H1 (cell line): ENCODE data around the gene PIEZO1. TPM values are rescaled to one million over a fixed set of nuclear protein-coding genes. Genes with fewer than 3 reads are reported as not detected.

Experiments used
- CTCF ChIA-PET: fragments of 300-600 bp; sonication (Branson Sonifier 250); formaldehyde crosslinking; loops from one replicate; lab custom pipeline; 2021; ENCODE audit not compliant: partially characterized antibody; lab: Charles Lee
- POLR2A ChIA-PET: fragments of 300-600 bp; sonication (Branson Sonifier 250); formaldehyde crosslinking; loops from one replicate; lab custom pipeline; 2021; ENCODE audit warnings: inconsistent platforms; ENCODE audit not compliant: partially characterized antibody; lab: Charles Lee
- DNase-seq, 2 experiments: peaks; one replicate each; pipeline versions ENCODE4 v3.0.0 to v3.0.0-alpha.2; 2010 to 2022; ENCODE audit warnings: low spot score in 2 of 2, low read depth in 1 of 2, mixed read lengths in 1 of 2
- FAIRE-seq: peaks from 2 replicates; lab custom pipeline; 2011; peaks lifted over from hg19 to GRCh38; lab: Jason Lieb, UNC
- H2AFZ ChIP-seq: 2 replicates; pipeline ENCODE4 v1.8.1; 2012; ENCODE audit warnings: low read length, inconsistent platforms
- H2AK5ac ChIP-seq: 2 replicates; pipeline ENCODE4 v1.6.1; 2013; ENCODE audit warnings: low read depth, low read length
- H2BK120ac ChIP-seq: replicated peaks from 2 replicates; pipeline ENCODE3; 2013; ENCODE audit warnings: low read depth, low read length, inconsistent platforms
- H2BK12ac ChIP-seq: 2 replicates; pipeline ENCODE4 v1.6.1; 2013; ENCODE audit warnings: low read depth, low read length
- H2BK15ac ChIP-seq: 2 replicates; pipeline ENCODE4 v1.6.1; 2013; ENCODE audit warnings: low read length
- H2BK20ac ChIP-seq: 2 replicates; pipeline ENCODE4 v1.6.1; 2013; ENCODE audit warnings: low read length
- H2BK5ac ChIP-seq: 2 replicates; pipeline ENCODE4 v1.6.1; 2013; ENCODE audit warnings: low read depth, low read length
- H3K14ac ChIP-seq: 2 replicates; pipeline ENCODE4 v1.6.1; 2013; ENCODE audit warnings: inconsistent platforms; ENCODE audit not compliant: insufficient read length
- H3K18ac ChIP-seq: 2 replicates; pipeline ENCODE4 v1.6.1; 2013; ENCODE audit warnings: low read length; ENCODE audit errors: extremely low read depth
- H3K23ac ChIP-seq: 2 replicates; pipeline ENCODE4 v1.6.1; 2013; ENCODE audit warnings: inconsistent platforms; ENCODE audit not compliant: insufficient read length
- H3K23me2 ChIP-seq: 2 replicates; pipeline ENCODE4 v1.6.1; 2013; ENCODE audit warnings: low read depth, low read length
- H3K27ac ChIP-seq: 2 replicates; pipeline ENCODE4 v1.6.1; 2011; ENCODE audit warnings: low read depth, low read length, inconsistent platforms
- H3K27me3 ChIP-seq, 4 experiments: replicated peaks in 1 of 4; 1 replicate in 1 of 4; 2 replicates in 3 of 4; pipeline versions ENCODE4 v1.6.1 to v1.8.1; 2011 to 2013; ENCODE audit warnings: low read length in 3 of 4, mild to moderate bottlenecking in 3 of 4, inconsistent platforms in 2 of 4, mixed read lengths in 2 of 4, moderate library complexity in 1 of 4; ENCODE audit not compliant: control insufficient read depth in 3 of 4, insufficient read depth in 3 of 4; ENCODE audit errors: extremely low read depth in 1 of 4
- H3K36me3 ChIP-seq, 4 experiments: 2 replicates each; pipeline versions ENCODE4 v1.6.1 to v1.8.1; 2011 to 2013; ENCODE audit warnings: mild to moderate bottlenecking in 4 of 4, low read length in 3 of 4, moderate library complexity in 2 of 4, control low read depth in 1 of 4, inconsistent platforms in 1 of 4; ENCODE audit not compliant: insufficient read depth in 4 of 4, control insufficient read depth in 2 of 4
- H3K4ac ChIP-seq: replicated peaks from 2 replicates; pipeline ENCODE3; 2013; ENCODE audit warnings: low read length, low read depth, mixed read lengths, inconsistent platforms; ENCODE audit not compliant: insufficient read length
- H3K4me1 ChIP-seq, 4 experiments: replicated peaks in 1 of 4; 1 replicate in 1 of 4; 2 replicates in 3 of 4; pipeline versions ENCODE4 v1.6.1 to v1.8.1; 2011 to 2013; ENCODE audit warnings: low read length in 3 of 4, inconsistent platforms in 2 of 4, mixed read lengths in 1 of 4; ENCODE audit not compliant: insufficient read depth in 4 of 4, control insufficient read depth in 3 of 4
- H3K4me2 ChIP-seq, 2 experiments: 2 replicates each; pipeline versions ENCODE4 v1.6.1 to v1.8.1; 2011 to 2013; ENCODE audit warnings: low read depth in 2 of 2, low read length in 2 of 2, control low read depth in 1 of 2, inconsistent platforms in 1 of 2, mild to moderate bottlenecking in 1 of 2; ENCODE audit not compliant: insufficient read depth in 1 of 2
- H3K4me3 ChIP-seq, 4 experiments: fragments of 200-600, 300-600 bp in 1 of 4; sonication (generic), shearing (Covaris generic), sonication (Bioruptor Twin) in 1 of 4; 2 replicates each; pipeline versions ENCODE4 v1.5.1 to v1.8.1; 2011 to 2016; ENCODE audit warnings: low read length in 4 of 4, low read depth in 3 of 4, control low read depth in 2 of 4, inconsistent platforms in 2 of 4, mild to moderate bottlenecking in 2 of 4, mixed read lengths in 1 of 4, moderate library complexity in 1 of 4; ENCODE audit not compliant: insufficient read depth in 2 of 4; ENCODE audit errors: extremely low read depth in 1 of 4
- H3K56ac ChIP-seq: replicated peaks from 2 replicates; pipeline ENCODE3; 2013; ENCODE audit warnings: low read depth, mild to moderate bottlenecking, mixed read lengths, low read length, inconsistent platforms; ENCODE audit not compliant: insufficient read length
- H3K79me1 ChIP-seq: 2 replicates; pipeline ENCODE4 v1.6.1; 2013; ENCODE audit warnings: low read depth, low read length, control low read depth
- H3K79me2 ChIP-seq, 2 experiments: 2 replicates each; pipeline versions ENCODE4 v1.6.1 to v1.8.1; 2012 to 2013; ENCODE audit warnings: low read length in 2 of 2, mild to moderate bottlenecking in 2 of 2, inconsistent platforms in 1 of 2; ENCODE audit not compliant: insufficient read depth in 2 of 2, control insufficient read depth in 1 of 2
- H3K9ac ChIP-seq, 4 experiments: replicated peaks in 1 of 4; 1 replicate in 1 of 4; 2 replicates in 3 of 4; pipeline versions ENCODE4 v1.6.1 to v1.8.1; 2011 to 2013; ENCODE audit warnings: low read depth in 3 of 4, low read length in 3 of 4, control low read depth in 2 of 4, mild to moderate bottlenecking in 2 of 4, moderate library complexity in 2 of 4, inconsistent platforms in 1 of 4; ENCODE audit errors: extremely low read depth in 1 of 4
- H3K9me3 ChIP-seq, 2 experiments: 2 replicates each; pipeline versions ENCODE4 v1.6.1 to v1.8.1; 2012 to 2013; ENCODE audit warnings: mild to moderate bottlenecking in 2 of 2, moderate library complexity in 2 of 2, control low read depth in 1 of 2, inconsistent platforms in 1 of 2, low read depth in 1 of 2, low read length in 1 of 2, mixed read lengths in 1 of 2; ENCODE audit not compliant: insufficient read depth in 2 of 2
- H4K20me1 ChIP-seq, 2 experiments: replicated peaks in 1 of 2; 2 replicates each; pipeline versions ENCODE3 to v1.8.1; 2011 to 2013; ENCODE audit warnings: inconsistent platforms in 2 of 2, low read length in 2 of 2, mild to moderate bottlenecking in 1 of 2; ENCODE audit not compliant: insufficient read depth in 2 of 2, control insufficient read depth in 1 of 2
- H4K5ac ChIP-seq: 2 replicates; pipeline ENCODE4 v1.6.1; 2013; ENCODE audit warnings: low read length, low read depth, mixed read lengths, inconsistent platforms; ENCODE audit not compliant: insufficient read length
- H4K8ac ChIP-seq: 2 replicates; pipeline ENCODE4 v1.8.0; 2013; ENCODE audit warnings: mild to moderate bottlenecking, moderate library complexity, low read length, inconsistent platforms; ENCODE audit not compliant: insufficient read depth; ENCODE audit errors: extremely low read depth
- H4K91ac ChIP-seq: replicated peaks from 2 replicates; pipeline ENCODE3; 2013; ENCODE audit warnings: low read length, mixed read lengths, inconsistent platforms; ENCODE audit not compliant: insufficient read length
- CTBP2 ChIP-seq: IDR thresholded peaks from 2 replicates; pipeline ENCODE4 v1.7.0; 2011; ENCODE audit warnings: borderline replicate concordance, mild to moderate bottlenecking, moderate library complexity, mixed read lengths, low read length; ENCODE audit not compliant: insufficient read depth, insufficient read length
- EGR1 ChIP-seq: IDR thresholded peaks from 2 replicates; pipeline ENCODE4 v1.6.1; 2011; ENCODE audit warnings: low read depth, low read length, borderline replicate concordance
- KDM5A ChIP-seq: fragments of 200-600 bp; IDR thresholded peaks from 2 replicates; pipeline ENCODE4 v1.7.1; 2012; ENCODE audit warnings: mild to moderate bottlenecking, low read length, inconsistent platforms, mixed read lengths
- POU5F1 ChIP-seq: IDR thresholded peaks from 2 replicates; pipeline ENCODE4 v1.6.1; 2011; ENCODE audit warnings: low read depth, mild to moderate bottlenecking, low read length, moderate library complexity
- SIRT6 ChIP-seq: IDR thresholded peaks from one replicate; pipeline ENCODE4 v1.7.1; 2012; ENCODE audit warnings: low read length, inconsistent platforms
- SP4 ChIP-seq: IDR thresholded peaks from 2 replicates; pipeline ENCODE4 v1.6.1; 2012; ENCODE audit warnings: low read length, inconsistent platforms
- SRF ChIP-seq: IDR thresholded peaks from 2 replicates; pipeline ENCODE4 v1.6.1; 2011; ENCODE audit warnings: mild to moderate bottlenecking, low read depth, low read length, moderate library complexity
- TBP ChIP-seq: IDR thresholded peaks from 2 replicates; pipeline ENCODE4 v1.6.1; 2011; ENCODE audit warnings: low read depth, low read length, improper control_type of control experiment
- TEAD4 ChIP-seq: IDR thresholded peaks from 2 replicates; pipeline ENCODE4 v1.6.1; 2012; ENCODE audit warnings: low read depth, low read length, inconsistent platforms, mixed read lengths
- YY1 ChIP-seq: IDR thresholded peaks from 2 replicates; pipeline ENCODE4 v1.6.1; 2011; ENCODE audit warnings: low read depth, mild to moderate bottlenecking, low read length
- ZNF274 ChIP-seq: IDR thresholded peaks from 2 replicates; pipeline ENCODE4 v1.7.0; 2012; ENCODE audit warnings: low read length, borderline replicate concordance; ENCODE audit errors: extremely low read depth
- WGBS, 2 experiments: shearing (Covaris generic) in 1 of 2; methylation state at CpG; one replicate each; pipeline versions ENCODE4 v1.1.6 to v1.1.7; 2013 to 2015; ENCODE audit warnings: low lambda C conversion rate in 2 of 2, mixed read lengths in 2 of 2, inconsistent platforms in 1 of 2, low coverage in 1 of 2, missing lambda C conversion rate in 1 of 2; ENCODE audit not compliant: insufficient replicate concordance in 2 of 2, insufficient coverage in 1 of 2, insufficient read length in 1 of 2; ENCODE audit errors: extremely low coverage in 1 of 2, missing lambda C conversion rate in 1 of 2; 5-methylcytosine and 5-hydroxymethylcytosine counted together
- polyA plus RNA-seq, 7 experiments: library from polyadenylated mRNA; depleted of rRNA in 3 of 7; stranded (reverse) in 5 of 7; unstranded in 2 of 7; fragments of >200 nt in 5 of 7; fragments of 200-250 nt in 2 of 7; gene quantifications; 1 replicate in 5 of 7; 2 replicates in 1 of 7; 4 replicates in 1 of 7; pipeline versions ENCODE4 v1.2.1 to v1.2.3, GENCODE V29; 2011 to 2013; ENCODE audit warnings: missing spikeins in 2 of 7, mixed read lengths in 2 of 7
- total RNA-seq: library from RNA; stranded (reverse); fragmentation: NEBNext Ultra II Directional; extraction: Animal tissue kit (Norgen Biotek cat#: 25700); gene quantifications from 2 replicates; pipeline ENCODE4 v1.2.1, GENCODE V29; 2021
- TF ChIP-seq, protein P1 (sequence below): IDR thresholded peaks from 2 replicates; pipeline ENCODE4 v1.6.1; 2011; ENCODE audit warnings: low read depth, mild to moderate bottlenecking, low read length; ENCODE audit not compliant: insufficient read depth

The PIEZO1 gene
- total and polyA plus RNA-seq, 2 of the 8 experiments (the other 6 are each of a cell fraction or from before 2014, with no cell fraction given): 42.3 to 67.5 TPM

GRCh38 chr16:88798073-88798472 is 13.1 kb upstream of the PIEZO1 start:
- H2AK5ac ChIP-seq: peak overlapping the region; percentile 98
- H3K23me2 ChIP-seq: peaks cover 4% of the 10 kb centered on the region; the same call in 1 of the 2 replicates
- H3K4me2 ChIP-seq: no peak overlapping the region
- FAIRE-seq: no peak
- H4K5ac ChIP-seq: no peak overlapping the region
- no peak overlapping the region for H3K18ac ChIP-seq
- H3K23ac ChIP-seq: no peak overlapping the region
- no peak overlapping the region for H3K4me3 ChIP-seq
- H3K9ac ChIP-seq: no peak overlapping the region
- H4K20me1 ChIP-seq: peaks cover 0 to 4% of the 10 kb centered on the region in 2 experiments
- H2BK12ac ChIP-seq: no peak overlapping the region
- H2BK15ac ChIP-seq: no peak overlapping the region
- no peak for DNase-seq
- TF ChIP-seq TEAD4 (no peak), ZNF274 (no peak), KDM5A (no peak), EGR1 (no peak), SP4 (no peak), CTBP2 (no peak), TBP (no peak), SIRT6 (no peak), YY1 (no peak), SRF (no peak), POU5F1 (no peak)
- TF ChIP-seq, protein P1, sequence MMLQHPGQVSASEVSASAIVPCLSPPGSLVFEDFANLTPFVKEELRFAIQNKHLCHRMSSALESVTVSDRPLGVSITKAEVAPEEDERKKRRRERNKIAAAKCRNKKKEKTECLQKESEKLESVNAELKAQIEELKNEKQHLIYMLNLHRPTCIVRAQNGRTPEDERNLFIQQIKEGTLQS: no peak
- no peak overlapping the region for H2BK120ac ChIP-seq
- H4K91ac ChIP-seq: no peak overlapping the region
- H2AFZ ChIP-seq: no peak overlapping the region
- no peaks in the 10 kb centered on the region for H3K9me3 ChIP-seq
- H4K8ac ChIP-seq: no peak overlapping the region
- H3K79me2 ChIP-seq: no peaks in the 10 kb centered on the region
- H3K14ac ChIP-seq: no peak overlapping the region
- no peak overlapping the region for H3K27ac ChIP-seq
- H3K4ac ChIP-seq: no peak overlapping the region
- CTCF ChIA-PET: interaction anchor here (0.6 to 1.5 kb wide), 3 partner anchors 34 to 365 kb away, joined by 3 read pairs; partner anchors contain the start of gene TRAPPC2L
- no peaks in the 10 kb centered on the region for H3K79me1 ChIP-seq
- no peaks in the 10 kb centered on the region for H3K27me3 ChIP-seq
- H3K56ac ChIP-seq: no peak overlapping the region
- no peak overlapping the region for H2BK20ac ChIP-seq
- POLR2A ChIA-PET: interaction anchor here (2.8 to 5.3 kb wide), 3 partner anchors 11 to 14 kb away, joined by 10 to 66 read pairs (median 16); partner anchors contain the start of genes APRT and PIEZO1
- H2BK5ac ChIP-seq: no peak overlapping the region
- WGBS, 2 experiments: 84 to 100% methylated on average over 2 to 4 of the region's 4 CpGs
- no peaks in the 10 kb centered on the region for H3K36me3 ChIP-seq
- H3K4me1 ChIP-seq: peaks cover 0 to 6% (median 3%) of the 10 kb centered on the region in 4 experiments; a peak in 6 of 7 replicates
